BJ (cell line): ENCODE data around the gene TRANK1. TPM values are rescaled to one million over a fixed set of nuclear protein-coding genes. Genes with fewer than 3 reads are reported as not detected.

Experiments
- CTCF ChIA-PET: fragments of 350-600 bp; formaldehyde crosslinking; extraction: SDS; loops from one replicate; lab custom pipeline; 2021; ENCODE audit warnings: antibody characterized with exemption, inconsistent platforms; lab: Yijun Ruan, JAX
- POLR2A ChIA-PET: fragments of 300-600 bp; sonication (Branson Sonifier 250); formaldehyde crosslinking; extraction: SDS; loops from one replicate; lab custom pipeline; 2021; ENCODE audit warnings: antibody characterized with exemption; lab: Charles Lee
- DNase-seq: peaks from one replicate; pipeline ENCODE4 v3.0.0-alpha.2; 2011; ENCODE audit warnings: low read depth
- H3K27me3 ChIP-seq: 2 replicates; pipeline ENCODE4 v1.6.0; 2011; ENCODE audit warnings: low read length; ENCODE audit not compliant: control insufficient read depth, insufficient read depth
- H3K36me3 ChIP-seq: 2 replicates; pipeline ENCODE4 v1.5.1; 2011; ENCODE audit warnings: low read length; ENCODE audit not compliant: control insufficient read depth, insufficient read depth
- H3K4me3 ChIP-seq: 2 replicates; pipeline ENCODE4 v1.5.1; 2011; ENCODE audit warnings: low read depth, mild to moderate bottlenecking, control low read depth, low read length
- polyA plus RNA-seq: library from polyadenylated mRNA; depleted of rRNA; stranded (reverse); fragments of >200 nt; gene quantifications from 2 replicates; pipeline ENCODE4 v1.2.3, GENCODE V29; 2011
- TF ChIP-seq, protein P1 (sequence below): IDR thresholded peaks from 2 replicates; pipeline ENCODE4 v1.5.1; 2011; ENCODE audit warnings: low read depth, mild to moderate bottlenecking, control low read depth, inconsistent platforms, low read length, moderate library complexity; ENCODE audit not compliant: insufficient read depth

The TRANK1 gene
- polyA plus RNA-seq, 1 experiment: 11.3 TPM

DNA sequence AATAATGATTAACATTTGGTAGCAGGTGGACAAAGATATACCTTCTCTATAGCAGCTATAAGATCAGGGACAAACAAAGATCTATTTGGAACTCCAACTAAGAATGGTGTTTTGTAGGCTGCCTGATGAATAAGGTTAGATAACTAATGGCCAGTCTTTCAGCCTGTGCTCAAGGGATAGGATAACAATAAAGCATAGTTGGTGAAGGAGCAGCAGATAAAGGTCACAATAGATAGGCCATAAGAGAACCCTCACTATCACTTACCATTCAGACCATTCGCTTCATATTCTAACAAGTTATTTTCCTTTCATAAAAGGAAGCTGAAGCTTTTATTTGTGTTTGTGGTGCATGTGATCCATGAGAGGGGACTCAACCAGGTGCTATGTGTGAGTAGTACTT is 28.3 kb upstream of the TRANK1 start:
- peaks cover 2% of the 10 kb centered on the region; the same call in 1 of the 2 replicates for H3K36me3 ChIP-seq

DNA sequence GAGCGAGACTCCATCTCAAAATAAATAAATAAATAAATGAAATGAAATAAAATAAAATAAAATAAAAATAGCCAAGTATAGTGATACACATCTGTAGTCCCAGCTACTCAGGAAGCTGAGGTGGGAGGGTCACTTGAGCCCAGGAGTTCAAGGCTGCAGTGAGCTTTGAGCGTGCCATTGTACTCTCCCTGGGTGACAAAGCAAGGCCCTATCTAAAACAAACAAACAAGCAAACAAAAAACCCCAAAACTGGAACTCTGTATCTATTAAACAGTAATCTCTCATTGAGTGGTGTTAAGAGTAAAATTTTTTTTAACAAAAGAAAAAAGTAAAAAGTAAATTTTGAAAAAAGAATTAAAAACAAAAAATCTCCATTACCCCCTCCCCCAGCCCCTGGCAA is 27.3 kb upstream of the TRANK1 start:
- TF ChIP-seq, protein P1, sequence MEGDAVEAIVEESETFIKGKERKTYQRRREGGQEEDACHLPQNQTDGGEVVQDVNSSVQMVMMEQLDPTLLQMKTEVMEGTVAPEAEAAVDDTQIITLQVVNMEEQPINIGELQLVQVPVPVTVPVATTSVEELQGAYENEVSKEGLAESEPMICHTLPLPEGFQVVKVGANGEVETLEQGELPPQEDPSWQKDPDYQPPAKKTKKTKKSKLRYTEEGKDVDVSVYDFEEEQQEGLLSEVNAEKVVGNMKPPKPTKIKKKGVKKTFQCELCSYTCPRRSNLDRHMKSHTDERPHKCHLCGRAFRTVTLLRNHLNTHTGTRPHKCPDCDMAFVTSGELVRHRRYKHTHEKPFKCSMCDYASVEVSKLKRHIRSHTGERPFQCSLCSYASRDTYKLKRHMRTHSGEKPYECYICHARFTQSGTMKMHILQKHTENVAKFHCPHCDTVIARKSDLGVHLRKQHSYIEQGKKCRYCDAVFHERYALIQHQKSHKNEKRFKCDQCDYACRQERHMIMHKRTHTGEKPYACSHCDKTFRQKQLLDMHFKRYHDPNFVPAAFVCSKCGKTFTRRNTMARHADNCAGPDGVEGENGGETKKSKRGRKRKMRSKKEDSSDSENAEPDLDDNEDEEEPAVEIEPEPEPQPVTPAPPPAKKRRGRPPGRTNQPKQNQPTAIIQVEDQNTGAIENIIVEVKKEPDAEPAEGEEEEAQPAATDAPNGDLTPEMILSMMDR: no peak
- Histone ChIP-seq H3K4me3 (no peak overlapping the region), H3K36me3 (peaks cover 2% of the 10 kb centered on the region; the same call in 1 of the 2 replicates), H3K27me3 (no peaks in the 10 kb centered on the region)
- POLR2A ChIA-PET: interaction anchor here (1.2 kb wide), 1 partner anchor 14 kb away, joined by 4 read pairs; no protein-coding TSS in a partner anchor
- DNase-seq: no peak
- CTCF ChIA-PET: interaction anchor here (3.4 kb wide), 1 partner anchor 14 kb away, joined by 22 read pairs; no protein-coding TSS in a partner anchor

More for the DNA sequence above, 28.3 kb upstream of the TRANK1 start:
- ChIA-PET POLR2A (interaction anchor here (0.5 to 1.2 kb wide), 2 partner anchors 13 to 16 kb away, joined by 4 to 6 read pairs; no protein-coding TSS in a partner anchor), CTCF (interaction anchor here (1.6 to 3.4 kb wide), 2 partner anchors 15 to 244 kb away, joined by 5 to 22 read pairs; no protein-coding TSS in a partner anchor)
- Histone ChIP-seq H3K27me3 (no peaks in the 10 kb centered on the region), H3K4me3 (no peak overlapping the region)
- no peak for DNase-seq
- TF ChIP-seq, protein P1: no peak

DNA sequence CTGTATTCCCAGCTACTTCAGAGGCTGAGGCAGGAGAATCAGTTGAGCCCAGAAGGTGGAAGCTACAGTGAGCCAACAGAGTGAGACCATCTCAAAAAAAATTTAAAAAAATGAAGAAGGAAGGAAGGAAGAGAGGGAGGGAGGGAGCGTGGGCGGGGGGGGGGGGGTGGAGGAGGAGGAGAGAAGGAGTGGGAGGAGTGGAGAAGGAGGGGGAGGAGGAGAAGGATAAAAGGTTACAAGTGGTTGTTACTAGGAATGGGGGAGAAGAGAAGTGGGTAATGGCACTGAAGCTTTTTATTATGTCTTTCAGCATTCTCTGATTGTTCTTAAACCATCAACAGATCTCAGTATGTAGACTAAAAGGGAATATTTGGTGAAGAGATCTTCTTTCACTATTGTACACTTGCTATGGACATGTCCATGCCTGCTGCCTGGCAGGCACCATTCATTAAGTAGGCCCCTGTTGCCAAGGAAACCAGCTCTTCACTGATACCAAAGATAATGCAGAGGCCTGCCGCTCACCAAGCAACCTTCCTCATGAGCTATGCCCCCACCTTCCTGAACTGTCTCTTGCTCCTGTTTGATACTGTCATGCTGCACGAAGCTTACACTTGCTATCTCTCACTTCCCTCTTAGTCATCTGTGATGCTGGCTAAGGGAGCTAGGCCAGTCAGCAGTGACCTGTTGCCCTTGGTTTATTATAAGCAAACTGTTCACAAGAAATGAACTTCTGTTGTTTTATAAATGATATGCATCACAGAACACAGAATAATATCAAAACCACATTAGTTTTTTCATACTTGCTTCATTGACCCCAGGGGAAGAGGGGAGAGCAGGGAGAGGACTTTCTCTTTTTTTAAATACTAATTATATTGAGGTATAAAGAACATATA is 24.9 kb upstream of the TRANK1 start:
- POLR2A ChIA-PET: no interaction called here
- Histone ChIP-seq H3K27me3 (no peaks in the 10 kb centered on the region), H3K4me3 (no peak overlapping the region), H3K36me3 (no peaks in the 10 kb centered on the region)
- TF ChIP-seq, protein P1: no peak
- CTCF ChIA-PET: interaction anchor here (1.0 to 2.9 kb wide), 4 partner anchors 9 to 13 kb away, joined by 3 to 17 read pairs (median 4); no protein-coding TSS in a partner anchor
- DNase-seq: no peak

DNA sequence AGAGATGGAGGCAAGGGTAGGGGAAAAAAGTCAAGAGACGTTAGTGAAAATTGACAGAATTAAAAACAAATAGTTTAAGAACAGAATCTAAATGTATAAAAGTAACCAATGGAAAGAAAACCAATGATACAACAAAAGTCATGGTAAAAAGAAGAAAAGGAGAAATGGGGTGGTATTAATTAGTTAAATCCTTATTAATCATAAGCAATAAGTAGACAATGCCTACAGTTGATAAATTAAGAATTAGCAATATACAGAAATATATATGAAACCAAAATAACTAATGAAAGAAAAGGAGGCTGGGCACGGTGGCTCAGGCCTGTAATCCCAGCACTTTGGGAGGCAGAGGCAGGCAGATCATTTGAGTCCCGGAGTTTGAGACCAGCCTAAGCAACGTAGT is 24.2 kb upstream of the TRANK1 start:
- Histone ChIP-seq H3K27me3 (no peaks in the 10 kb centered on the region), H3K36me3 (no peaks in the 10 kb centered on the region), H3K4me3 (no peak overlapping the region)
- POLR2A ChIA-PET: no interaction called here
- CTCF ChIA-PET: interaction anchor here (1.0 to 2.9 kb wide), 4 partner anchors 9 to 13 kb away, joined by 3 to 17 read pairs (median 4); no protein-coding TSS in a partner anchor
- TF ChIP-seq, protein P1: no peak
- no peak for DNase-seq

DNA sequence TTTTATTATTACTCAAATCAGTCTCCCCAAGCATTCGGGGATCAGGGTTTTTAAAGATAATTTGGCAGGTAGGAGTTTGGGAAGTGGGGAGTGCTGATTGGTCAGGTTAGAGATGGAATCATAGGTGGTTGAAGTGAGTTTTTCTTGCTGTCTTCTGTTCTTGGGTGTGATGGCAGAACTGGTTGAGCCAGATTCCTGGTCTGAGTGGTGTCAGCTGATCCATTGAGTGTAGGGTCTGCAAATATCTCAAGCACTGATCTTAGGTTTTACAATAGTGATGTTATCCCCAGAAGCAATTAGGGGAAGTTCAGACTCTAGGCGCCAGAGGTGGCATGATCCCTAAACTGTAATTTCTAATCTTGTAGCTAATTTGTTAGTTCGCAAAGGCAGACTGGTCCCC is 20.6 kb upstream of the TRANK1 start:
- no peaks in the 10 kb centered on the region for H3K27me3 ChIP-seq
- no peaks in the 10 kb centered on the region for H3K36me3 ChIP-seq
- H3K4me3 ChIP-seq: no peak overlapping the region
- CTCF ChIA-PET: interaction anchor here (0.6 kb wide), 1 partner anchor 10 kb away, joined by 3 read pairs; no protein-coding TSS in a partner anchor
- POLR2A ChIA-PET: no interaction called here
- DNase-seq: no peak
- TF ChIP-seq, protein P1: no peak
